ENCODE measurements around the gene CD63. TPM values are rescaled to one million over a fixed set of nuclear protein-coding genes. Genes with fewer than 3 reads are reported as not detected.

The CD63 gene
- total RNA-seq, 4 donors from 2014 or later: 500 to 856 (median 792) TPM

GRCh38 chr12:55734595-55734994 lies 5.8 kb upstream of the CD63 start:
- H3K4me1 ChIP-seq: peaks cover 0 to 51% (median 16%) of the 10 kb centered on the region in 3 donors
- no peak overlapping the region for H3K4me3 ChIP-seq
- no peak for ATAC-seq
- no peaks in the 10 kb centered on the region for H3K36me3 ChIP-seq
- WGBS, 2 donors (ENCODE audit: low coverage in 1 of 2): no CpG with 5 or more reads among the region's 3 CpGs
- H3K27me3 ChIP-seq: no peaks in the 10 kb centered on the region
- no peak for TF ChIP-seq CTCF (IDR thresholded peaks at IDR 0.05)
- no peak for TF ChIP-seq POLR2AphosphoS5 (IDR thresholded peaks at IDR 0.05)
- TF ChIP-seq EP300 (IDR thresholded peaks at IDR 0.05): no peak
- no peak for TF ChIP-seq POLR2A (IDR thresholded peaks at IDR 0.05)
- no peak overlapping the region for H3K27ac ChIP-seq
- H3K9me3 ChIP-seq: no peaks in the 10 kb centered on the region

DNA sequence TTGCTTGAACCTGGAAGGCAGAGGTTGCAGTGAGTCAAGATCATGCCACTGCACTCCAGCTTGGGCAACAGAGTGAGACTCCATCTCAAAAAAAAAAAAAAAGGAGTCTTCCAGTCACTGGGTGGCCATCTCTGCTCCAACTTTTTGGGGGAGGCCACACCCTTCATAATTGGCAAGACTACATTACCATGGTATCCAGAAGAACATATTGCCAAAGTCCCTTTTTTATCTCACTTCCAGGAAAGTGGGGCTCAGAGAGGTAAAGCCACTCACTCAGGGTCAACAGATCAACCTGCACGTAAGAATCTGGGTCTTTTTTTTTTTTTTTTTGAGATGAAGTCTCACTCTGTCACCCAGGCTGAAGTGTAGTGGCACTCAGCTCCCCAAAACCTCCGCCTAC lies 5.0 kb upstream of the CD63 start:
- H3K27me3 ChIP-seq: no peaks in the 10 kb centered on the region
- TF ChIP-seq CTCF (IDR thresholded peaks at IDR 0.05): no peak
- no peak for TF ChIP-seq EP300 (IDR thresholded peaks at IDR 0.05)
- TF ChIP-seq POLR2AphosphoS5 (IDR thresholded peaks at IDR 0.05): no peak
- TF ChIP-seq POLR2A (IDR thresholded peaks at IDR 0.05): no peak
- peaks cover 0 to 53% (median 16%) of the 10 kb centered on the region in 3 donors for H3K4me1 ChIP-seq
- WGBS, 2 donors (ENCODE audit: low coverage in 1 of 2): 81 to 100% methylated on average over 1 to 2 of the region's 2 CpGs
- H3K9me3 ChIP-seq: no peaks in the 10 kb centered on the region
- H3K36me3 ChIP-seq: no peaks in the 10 kb centered on the region
- H3K4me3 ChIP-seq: no peak overlapping the region
- no peak overlapping the region for H3K27ac ChIP-seq
- ATAC-seq: no peak

- TF ChIP-seq EP300 (IDR thresholded peaks at IDR 0.05): no peak
- TF ChIP-seq CTCF (IDR thresholded peaks at IDR 0.05): no peak
- TF ChIP-seq POLR2AphosphoS5 (IDR thresholded peaks at IDR 0.05): no peak
- no peak for TF ChIP-seq POLR2A (IDR thresholded peaks at IDR 0.05)
- H3K4me3 ChIP-seq: no peak overlapping the region
- no peak overlapping the region for H3K27ac ChIP-seq
- H3K4me1 ChIP-seq: peaks cover 0 to 48% (median 14%) of the 10 kb centered on the region in 3 donors
- no peak for ATAC-seq
- H3K27me3 ChIP-seq: no peaks in the 10 kb centered on the region
- 60 to 86% methylated on average over 1 to 5 of the region's 14 CpGs for WGBS, 2 donors (ENCODE audit: low coverage in 1 of 2)
- H3K9me3 ChIP-seq: no peaks in the 10 kb centered on the region
- H3K36me3 ChIP-seq: no peaks in the 10 kb centered on the region
Observed at GRCh38 chr12:55733021-55733555, 4.3 kb upstream of the CD63 start.

DNA sequence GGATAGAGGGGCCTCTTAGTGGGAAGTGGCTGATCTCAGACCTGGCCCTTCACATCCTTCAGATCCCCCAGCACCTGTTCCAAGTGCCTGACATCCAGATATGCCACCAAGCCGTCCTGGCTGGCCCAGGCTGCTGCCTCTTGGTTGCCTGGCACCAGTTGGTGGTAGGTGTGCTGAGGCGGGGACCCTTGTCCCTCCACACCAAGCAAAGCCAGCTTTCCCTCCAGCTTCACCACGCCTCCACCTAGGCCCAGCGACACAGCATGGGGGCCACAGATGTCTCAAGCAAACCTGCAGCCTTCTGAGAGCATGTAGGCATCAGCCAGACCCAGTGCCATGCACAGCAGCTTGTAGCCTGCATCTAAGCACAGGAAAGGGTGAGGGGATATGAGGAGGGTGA lies 3.5 kb upstream of the CD63 start:
- Histone ChIP-seq H3K27ac (peak overlapping the region in 2 of 4 donors; percentile 40 to 42), H3K27me3 (no peaks in the 10 kb centered on the region), H3K36me3 (no peaks in the 10 kb centered on the region), H3K4me3 (no peak overlapping the region), H3K4me1 (peaks cover 0 to 46% (median 12%) of the 10 kb centered on the region in 3 donors), H3K9me3 (no peaks in the 10 kb centered on the region)
- no peak for TF ChIP-seq EP300 (IDR thresholded peaks at IDR 0.05)
- no peak for TF ChIP-seq POLR2A (IDR thresholded peaks at IDR 0.05)
- TF ChIP-seq CTCF (IDR thresholded peaks at IDR 0.05): no peak
- no peak for TF ChIP-seq POLR2AphosphoS5 (IDR thresholded peaks at IDR 0.05)
- ATAC-seq: no peak
- no CpG with 5 or more reads among the region's 4 CpGs for WGBS, 2 donors (ENCODE audit: low coverage in 1 of 2)
